ENCODE measurements around the gene RPS15.

- TF ChIP-seq CTCF (IDR thresholded peaks at IDR 0.05; ENCODE audit: low read length) (no peak), EZH2phosphoT487 (IDR thresholded peaks at IDR 0.05; ENCODE audit: low read length) (no peak)
Observed at GRCh38 chr19:1467215-1467489, 29.0 kb downstream of the RPS15 start.

Measured in MM.1S (cell line).